Tibial nerve (tissue), 3 donors: ENCODE results near the gene L3MBTL4.

ENCODE experiments used
- CTCF ChIP-seq, 5 experiments: fragments of 200-600 bp in 3 of 5; fragments of 450-650 bp in 2 of 5; sonication (generic) in 3 of 5; IDR thresholded peaks; one replicate each; pipeline ENCODE4 v1.5.1; 2016 to 2019; ENCODE audit warnings: antibody characterized with exemption in 5 of 5, mild to moderate bottlenecking in 3 of 5, moderate library complexity in 2 of 5
- POLR2A ChIP-seq, 2 donors: fragments of 450-650 bp; IDR thresholded peaks; one replicate each; pipeline ENCODE4 v1.6.1; 2017; ENCODE audit warnings: antibody characterized with exemption in 2 of 2, mild to moderate bottlenecking in 2 of 2, moderate library complexity in 2 of 2

GRCh38 chr18:5982332-5982731 is 432.4 kb downstream of the L3MBTL4 start:
- TF ChIP-seq POLR2A (IDR thresholded peaks at IDR 0.05) (no peak), CTCF (IDR thresholded peaks at IDR 0.05) (no peak)
